HG03571 (cell line): ENCODE data around the gene EXOC6B.

Source experiments
- ATAC-seq: cut with Tn5 transposase; IDR thresholded peaks from one replicate; pipeline ENCODE4 v1.9.1; 2021; ENCODE audit not compliant: unreplicated experiment

Gene EXOC6B

GRCh38 chr2:72150861-72151356 lies 674.9 kb downstream of the EXOC6B start:
- ATAC-seq = no peak

DNA sequence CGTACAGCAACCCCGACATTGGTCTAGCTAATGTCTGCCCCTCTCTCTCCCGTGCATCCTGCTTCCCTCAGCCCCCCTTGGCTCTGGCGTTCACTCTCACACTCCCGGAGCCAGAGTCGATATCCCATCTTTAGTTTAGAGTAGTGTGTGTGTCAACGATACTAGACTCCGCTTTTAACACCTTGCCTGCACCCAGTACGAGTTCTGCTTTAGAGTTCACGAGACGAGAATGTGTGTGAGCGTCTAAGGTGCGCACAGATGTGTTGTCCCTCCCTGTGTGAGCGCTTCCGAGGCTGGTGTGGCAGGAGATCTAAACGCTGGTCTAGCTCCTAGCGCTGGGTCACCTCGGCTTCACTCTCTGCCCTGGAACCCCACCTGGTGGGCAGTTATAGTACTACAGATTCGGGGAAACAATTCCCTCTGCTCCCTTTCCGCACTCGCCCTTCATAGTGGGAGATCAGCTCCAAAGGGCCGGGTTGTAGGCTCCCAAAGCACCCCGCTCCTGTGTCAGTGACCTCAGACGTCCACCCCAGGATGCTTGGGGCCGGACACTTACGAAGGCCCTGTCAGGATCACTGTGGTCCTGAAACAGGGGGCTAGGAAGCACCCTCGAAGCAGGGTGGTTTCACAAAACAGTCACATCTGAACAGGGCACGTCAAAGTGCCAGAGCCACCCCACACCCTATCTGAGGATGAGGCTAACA lies 675.5 kb downstream of the EXOC6B start:
- peak; percentile 52 for ATAC-seq

DNA sequence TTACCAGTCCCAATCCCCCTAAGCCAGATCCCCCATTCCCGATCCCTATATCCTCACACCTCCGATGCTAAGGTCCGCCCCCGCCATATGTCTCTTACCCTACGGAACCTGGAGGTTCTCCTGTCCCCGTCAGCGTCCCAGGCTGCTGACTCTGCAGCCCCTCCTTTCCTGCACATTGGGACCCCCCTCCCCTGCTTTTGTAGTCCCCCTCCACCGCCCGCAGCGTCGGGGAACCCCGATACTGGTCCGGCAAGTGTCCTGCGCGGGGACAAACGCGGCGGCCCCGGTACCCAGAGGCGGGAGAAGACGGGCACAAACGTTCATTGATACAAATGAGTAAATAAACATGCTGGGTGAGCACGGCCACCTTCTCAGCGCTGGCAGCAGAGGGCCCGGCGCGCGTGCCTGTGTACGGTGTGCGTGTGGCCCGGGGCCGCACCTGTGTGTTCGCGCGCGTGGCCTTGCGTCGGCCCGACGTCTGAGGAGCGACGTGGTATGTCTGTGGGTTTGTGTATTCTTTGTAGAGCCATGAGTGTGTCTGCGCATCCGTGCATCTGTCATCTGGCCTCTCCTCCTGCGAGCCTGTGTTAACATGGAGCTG lies 676.2 kb downstream of the EXOC6B start:
- ATAC-seq = no peak

- no peak for ATAC-seq
Observed at GRCh38 chr2:72148837-72149555, 676.8 kb downstream of the EXOC6B start.

DNA sequence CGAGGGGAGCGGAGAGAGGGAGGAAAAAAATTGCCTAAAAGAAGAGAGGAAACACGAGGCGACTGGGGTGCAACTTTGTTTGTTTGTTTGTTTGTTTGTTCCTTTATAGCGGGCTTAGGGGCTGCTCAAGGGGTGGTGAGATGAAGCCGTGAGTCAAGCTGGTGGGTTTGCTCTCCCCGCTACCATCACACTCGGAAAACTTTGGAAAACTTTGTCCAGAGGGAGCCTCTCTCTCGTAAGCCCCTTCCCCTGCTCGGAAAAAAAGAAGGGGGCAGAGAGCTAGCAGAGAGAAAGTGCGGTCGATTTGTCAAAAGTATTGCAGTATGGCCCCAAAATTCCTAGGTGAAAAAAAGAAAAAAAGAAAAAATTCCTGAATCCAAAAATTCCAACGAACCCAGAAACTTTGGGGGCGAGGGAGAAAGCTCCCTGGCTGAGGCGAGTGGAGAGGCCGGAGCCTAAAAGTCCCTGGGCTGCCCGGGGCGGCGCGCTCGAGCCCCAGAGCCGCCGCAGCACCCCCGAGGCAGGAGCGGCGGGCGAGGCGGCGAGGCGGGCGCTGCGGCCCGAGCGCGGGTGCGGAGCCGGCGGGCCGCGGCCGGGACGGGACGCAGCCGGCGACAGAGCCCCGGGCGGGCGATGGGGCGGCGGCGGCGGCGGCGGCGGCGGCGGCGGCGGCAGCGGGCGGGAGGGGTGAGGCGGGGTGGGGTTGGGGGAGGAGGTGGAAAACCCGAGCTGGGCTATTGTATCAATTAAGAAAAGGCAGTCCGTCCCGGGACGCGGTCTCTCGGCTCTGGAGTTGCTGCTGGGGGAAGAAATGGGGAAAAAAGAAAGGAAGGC lies 677.6 kb downstream of the EXOC6B start:
- no peak for ATAC-seq

GRCh38 chr2:72147303-72147971 lies 678.4 kb downstream of the EXOC6B start, which contains the start of gene CYP26B1:
TSS of gene CYP26B1 (minus strand) at chr2:72147862. CDS start at chr2:72147834, 28 bp downstream.
- ATAC-seq = no peak

GRCh38 chr2:72146347-72147302 lies 679.2 kb downstream of the EXOC6B start:
- no peak for ATAC-seq

GRCh38 chr2:72145658-72146329 lies 680.0 kb downstream of the EXOC6B start:
- no peak for ATAC-seq

DNA sequence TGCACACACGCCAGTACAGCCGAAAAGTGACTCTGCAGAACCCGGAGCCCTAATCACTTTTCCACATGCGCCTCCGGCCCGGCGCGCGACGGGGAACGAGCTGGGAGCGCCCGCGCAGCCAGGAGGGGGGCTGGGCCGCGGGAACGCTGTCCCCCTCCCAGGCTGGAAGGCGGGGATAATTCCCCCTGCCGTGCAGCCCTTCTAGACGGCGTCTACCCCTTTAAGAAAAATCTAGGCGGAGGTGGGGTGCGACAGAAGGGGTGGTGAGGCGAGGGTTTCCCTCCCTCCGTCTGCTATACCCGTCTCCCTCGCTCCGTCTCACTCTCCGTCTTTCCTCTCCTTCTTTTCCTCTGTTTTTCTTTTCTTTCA lies 680.6 kb downstream of the EXOC6B start:
- no peak for ATAC-seq

- ATAC-seq = no peak
Observed at GRCh38 chr2:72144632-72145288, 681.1 kb downstream of the EXOC6B start.

- no peak for ATAC-seq
Observed at GRCh38 chr2:72144274-72144631, 681.6 kb downstream of the EXOC6B start.

DNA sequence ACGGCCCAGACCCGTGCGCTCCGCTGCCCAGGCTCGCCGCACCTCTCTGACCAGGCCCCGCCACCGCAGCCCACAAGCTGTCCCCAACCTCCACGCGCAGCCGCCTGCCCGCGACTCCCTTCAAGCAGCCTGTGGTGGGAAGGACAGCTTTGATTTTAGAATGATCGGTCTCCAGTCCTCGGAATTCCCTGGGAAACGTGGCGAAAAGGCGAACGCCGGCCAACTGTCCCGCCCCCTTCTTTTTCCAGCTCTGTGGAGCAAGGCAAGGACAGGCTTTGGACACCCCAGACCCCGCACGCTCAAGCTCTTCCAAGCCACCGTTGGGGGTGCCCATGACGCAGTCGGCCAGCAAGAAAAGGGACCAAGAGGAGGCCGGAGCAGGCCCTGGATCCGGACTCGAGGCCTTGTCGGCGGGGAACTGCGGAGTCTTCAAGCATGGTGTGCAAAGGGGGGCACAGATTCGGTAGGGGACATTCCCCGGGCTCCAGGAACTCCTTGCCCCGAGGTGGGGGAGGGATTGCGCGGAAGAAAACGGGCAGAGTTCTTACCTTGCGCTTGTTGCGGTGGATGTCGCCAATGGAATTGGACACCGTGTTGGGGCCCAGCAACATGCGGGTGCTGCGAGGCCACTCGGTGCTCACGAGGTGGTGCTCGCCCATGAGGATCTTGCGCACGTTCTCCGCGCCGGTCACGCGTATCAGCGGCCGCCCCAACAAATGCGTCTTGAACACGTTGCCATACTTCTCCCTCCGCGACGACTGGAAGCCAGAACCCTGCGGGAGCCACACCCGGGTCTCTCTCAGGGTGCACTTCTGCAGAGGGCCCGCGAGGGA lies 682.2 kb downstream of the EXOC6B start:
- ATAC-seq = no peak

GRCh38 chr2:72142570-72143440 lies 683.0 kb downstream of the EXOC6B start:
- ATAC-seq = no peak

GRCh38 chr2:72141881-72142451 lies 683.9 kb downstream of the EXOC6B start:
- no peak for ATAC-seq

DNA sequence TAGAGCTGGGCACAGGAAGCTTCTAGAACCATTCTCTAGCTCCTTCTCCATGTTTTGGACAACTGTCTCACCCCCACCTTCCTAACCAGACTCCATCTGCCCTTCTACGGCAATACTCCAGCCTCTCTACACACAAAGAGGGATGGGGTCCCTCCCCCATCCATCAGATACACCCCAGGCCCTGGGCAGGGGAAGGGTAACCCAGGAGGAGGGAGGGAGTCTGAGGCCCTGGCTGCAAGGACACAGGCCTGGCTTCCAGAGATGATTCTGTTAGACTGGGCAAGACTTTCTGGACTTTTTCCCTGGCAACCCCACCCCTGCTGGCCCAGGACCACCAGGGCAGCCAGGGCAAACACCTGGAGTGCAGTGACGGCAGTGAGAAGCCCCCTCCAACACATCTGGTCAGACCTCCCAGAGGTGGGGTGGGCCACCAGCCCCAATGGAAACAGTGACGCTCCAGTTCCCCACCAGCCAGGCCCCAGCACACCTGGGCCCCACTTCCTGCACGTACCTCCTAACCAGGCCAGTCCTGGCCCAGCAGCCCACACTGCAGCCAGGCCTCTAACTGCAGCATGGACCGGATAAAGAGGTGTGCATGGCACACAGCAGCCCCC lies 684.7 kb downstream of the EXOC6B start:
- no peak for ATAC-seq

GRCh38 chr2:72140621-72140960 lies 685.2 kb downstream of the EXOC6B start:
- no peak for ATAC-seq
